Inferior parietal cortex (tissue), 1 donor: Measurements from ENCODE around the gene SLC7A5.

Source experiments
- DNase-seq: peaks from one replicate; pipeline ENCODE4 v3.0.0-alpha.2; 2016; ENCODE audit errors: extremely low spot score

SLC7A5 gene

GRCh38 chr16:87846705-87847466, 22.4 kb downstream of the SLC7A5 start:
- no peak for DNase-seq

DNA sequence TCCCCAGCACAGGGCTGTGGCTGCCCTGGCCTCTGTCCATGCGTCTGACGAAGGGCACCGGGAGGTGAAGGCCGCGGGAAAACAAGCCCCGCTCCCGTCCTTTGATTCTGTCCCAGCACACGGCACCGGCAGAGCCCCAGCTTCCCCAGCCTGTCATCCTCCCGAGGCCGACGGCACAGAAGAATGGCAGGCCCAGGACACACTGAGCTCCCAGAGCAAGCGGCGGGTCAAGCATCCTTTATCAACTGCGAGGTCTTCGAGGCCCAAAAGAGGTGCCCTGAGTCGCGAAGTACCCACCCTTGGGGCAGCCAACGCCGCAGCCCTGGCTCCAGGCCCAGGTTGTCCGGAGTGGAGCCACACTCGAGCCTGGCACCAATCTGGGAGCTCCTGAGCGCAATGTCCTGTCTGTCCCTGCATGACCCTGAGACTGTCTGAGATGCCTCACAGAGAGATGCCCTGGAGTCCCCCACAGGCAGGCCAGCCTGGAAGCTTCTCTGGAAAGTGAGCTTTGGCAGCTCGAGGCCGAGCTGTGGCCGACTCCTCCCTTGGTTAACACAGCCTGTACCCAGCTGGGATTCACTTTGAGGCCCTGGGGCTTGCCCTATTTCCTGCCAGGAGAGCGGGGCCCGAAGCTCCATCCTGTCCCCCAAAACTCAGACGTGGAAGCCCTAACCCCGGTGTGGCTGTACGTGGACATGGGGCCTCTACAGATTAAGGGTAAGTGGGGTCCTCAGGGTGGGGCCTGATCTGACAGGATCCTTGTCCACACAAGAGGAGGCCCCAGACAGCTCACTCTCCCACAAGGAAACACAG, 23.3 kb downstream of the SLC7A5 start:
- no peak for DNase-seq

DNA sequence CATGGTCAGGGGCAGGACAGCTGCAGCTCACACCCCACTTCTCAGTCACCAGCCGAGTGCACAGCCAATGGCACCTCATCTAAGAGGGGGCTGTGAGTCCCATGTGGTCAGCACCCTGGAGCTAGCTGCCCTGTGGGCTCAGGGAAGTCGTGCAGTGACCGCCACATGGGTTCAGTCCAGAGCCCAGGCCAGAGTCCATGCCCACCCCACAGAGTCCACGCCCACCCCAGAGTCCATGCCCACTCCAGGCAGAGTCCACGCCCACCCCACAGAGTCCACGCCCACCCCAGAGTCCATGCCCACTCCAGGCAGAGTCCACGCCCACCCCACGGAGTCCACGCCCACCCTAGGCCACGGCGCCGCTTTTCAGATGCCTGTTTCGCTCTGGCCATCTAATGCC, 24.1 kb downstream of the SLC7A5 start:
- DNase-seq, result no peak

DNA sequence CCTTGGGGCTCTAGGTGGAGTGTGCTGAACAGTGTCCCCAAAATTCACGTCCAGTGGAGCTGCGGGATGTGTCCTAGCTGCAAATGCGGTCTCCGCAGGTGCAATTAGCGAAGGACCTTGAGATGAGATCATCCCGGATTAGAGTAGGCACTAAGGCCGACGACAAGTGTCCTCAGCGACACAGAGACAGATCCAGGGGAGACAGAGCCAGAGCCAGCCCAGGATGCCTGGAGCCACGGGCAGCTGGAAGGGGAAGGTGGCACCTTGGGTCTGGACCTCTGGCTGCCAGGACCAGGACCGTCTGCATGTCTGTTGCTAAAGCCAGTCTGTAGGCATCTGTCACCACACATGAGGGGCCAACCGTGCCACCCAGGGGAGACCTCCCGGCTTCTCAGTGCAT, 24.5 kb downstream of the SLC7A5 start:
- DNase-seq, result no peak

DNA sequence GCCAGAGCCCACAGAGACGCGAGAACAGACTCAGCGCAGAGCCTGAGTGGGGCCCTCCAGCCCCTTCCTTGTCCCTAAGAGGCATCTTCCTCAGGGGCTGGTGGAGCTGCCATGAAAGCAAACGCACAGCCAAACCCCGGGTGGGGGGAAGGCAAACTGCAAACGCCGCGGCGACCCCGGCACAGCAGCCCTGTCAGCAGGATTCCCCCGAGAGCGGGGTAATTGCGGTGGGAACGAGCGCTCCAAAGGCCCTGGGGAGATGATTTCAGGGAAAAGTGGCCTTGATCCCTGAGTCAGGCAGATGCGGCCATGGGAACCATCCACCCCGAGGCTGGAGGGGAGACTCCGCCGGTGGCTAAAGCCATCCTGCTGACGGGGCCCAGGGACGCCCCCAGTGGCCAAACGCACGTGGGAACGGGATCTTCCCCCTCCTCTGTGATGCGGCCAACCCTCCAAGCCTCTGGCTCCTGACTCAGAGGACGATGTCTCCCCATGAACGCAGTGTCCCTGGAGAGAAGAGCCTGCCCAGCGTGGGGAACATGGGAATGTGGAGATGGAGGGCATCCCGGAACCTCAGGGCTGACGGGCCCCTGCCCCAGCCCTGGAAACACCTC, 25.1 kb downstream of the SLC7A5 start:
- no peak for DNase-seq

- DNase-seq, result no peak
These were observed 25.6 kb downstream of the SLC7A5 start for GRCh38 chr16:87843678-87844105.

- no peak for DNase-seq
These were observed 27.0 kb downstream of the SLC7A5 start for GRCh38 chr16:87842209-87842869.

DNA sequence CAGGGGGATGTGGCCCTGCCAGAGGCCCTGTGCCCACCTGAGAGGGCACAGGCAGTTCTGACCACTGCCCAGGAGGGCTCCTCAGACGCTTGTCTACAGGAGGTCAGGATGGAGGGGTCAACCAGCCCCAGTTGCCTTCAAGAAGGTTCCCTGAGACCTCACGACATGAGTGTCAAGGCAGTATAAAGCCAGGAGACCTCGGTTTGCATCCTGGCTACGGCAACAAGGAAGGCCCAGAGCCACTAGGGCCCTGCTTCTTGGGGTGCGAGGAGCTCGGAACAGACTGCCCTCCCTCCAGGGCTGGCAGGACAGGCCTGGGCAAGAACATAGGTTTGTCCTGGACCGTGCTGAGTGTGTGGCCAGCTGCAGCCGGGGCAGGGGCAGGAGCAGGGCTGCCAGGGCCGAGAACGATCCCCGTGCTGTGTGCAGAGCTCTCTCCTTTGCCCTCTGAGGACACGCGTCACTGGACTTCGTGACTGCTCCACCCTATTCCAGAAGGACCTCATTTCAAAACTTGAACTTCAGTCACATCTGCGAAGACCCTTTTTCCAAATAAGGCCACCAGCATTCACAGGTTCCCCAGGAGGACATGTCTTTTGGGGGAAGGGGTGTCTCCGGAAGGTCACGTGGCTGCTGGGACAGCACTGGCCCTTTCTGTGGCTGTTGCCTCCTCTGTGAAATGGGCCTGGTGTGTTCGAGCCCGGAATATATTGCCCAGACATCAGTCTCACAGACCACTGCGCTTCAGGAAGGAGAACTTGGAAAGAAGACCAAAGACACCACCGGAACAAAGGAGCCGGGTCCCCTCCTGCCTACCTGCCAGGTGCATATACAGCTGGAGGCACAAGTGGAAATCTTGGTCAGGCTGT, 27.7 kb downstream of the SLC7A5 start:
- DNase-seq, result no peak

GRCh38 chr16:87840271-87840978, 28.9 kb downstream of the SLC7A5 start:
- no peak for DNase-seq

DNA sequence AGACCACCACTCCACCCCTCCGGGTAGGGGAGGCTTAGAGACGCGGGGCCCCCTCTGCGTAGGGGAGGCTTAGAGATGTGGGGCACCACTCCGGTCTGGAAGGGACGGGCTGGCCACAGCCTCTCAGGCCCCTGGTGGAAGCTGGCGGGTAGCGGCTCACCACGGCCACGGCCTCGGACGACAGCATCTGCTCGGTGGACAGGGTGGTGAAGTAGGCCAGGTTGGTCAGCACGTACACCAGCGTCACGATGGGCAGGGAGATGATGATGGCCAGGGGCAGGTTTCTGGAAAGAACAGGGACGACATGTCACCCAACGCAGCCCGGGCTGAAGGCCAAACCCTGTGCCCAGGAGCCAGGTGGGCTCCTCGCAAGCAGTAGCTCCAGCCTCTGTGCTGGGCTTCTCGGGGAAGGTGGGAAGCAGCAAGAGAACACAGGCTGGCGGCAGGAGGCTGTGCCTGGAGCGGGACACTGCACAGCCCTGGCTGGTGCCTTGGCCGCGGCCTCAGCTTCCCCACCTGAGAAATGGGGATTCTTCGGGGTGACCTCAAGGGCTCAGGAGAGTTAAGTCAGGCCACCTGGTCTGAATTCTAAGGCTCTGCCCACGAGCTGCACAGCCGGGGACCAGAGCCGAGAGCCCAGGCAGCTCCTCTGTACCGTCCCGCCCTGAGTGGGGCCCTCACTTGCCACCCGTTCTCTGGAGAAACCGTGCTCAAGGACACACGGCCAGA, 29.6 kb downstream of the SLC7A5 start:
- no peak for DNase-seq

DNA sequence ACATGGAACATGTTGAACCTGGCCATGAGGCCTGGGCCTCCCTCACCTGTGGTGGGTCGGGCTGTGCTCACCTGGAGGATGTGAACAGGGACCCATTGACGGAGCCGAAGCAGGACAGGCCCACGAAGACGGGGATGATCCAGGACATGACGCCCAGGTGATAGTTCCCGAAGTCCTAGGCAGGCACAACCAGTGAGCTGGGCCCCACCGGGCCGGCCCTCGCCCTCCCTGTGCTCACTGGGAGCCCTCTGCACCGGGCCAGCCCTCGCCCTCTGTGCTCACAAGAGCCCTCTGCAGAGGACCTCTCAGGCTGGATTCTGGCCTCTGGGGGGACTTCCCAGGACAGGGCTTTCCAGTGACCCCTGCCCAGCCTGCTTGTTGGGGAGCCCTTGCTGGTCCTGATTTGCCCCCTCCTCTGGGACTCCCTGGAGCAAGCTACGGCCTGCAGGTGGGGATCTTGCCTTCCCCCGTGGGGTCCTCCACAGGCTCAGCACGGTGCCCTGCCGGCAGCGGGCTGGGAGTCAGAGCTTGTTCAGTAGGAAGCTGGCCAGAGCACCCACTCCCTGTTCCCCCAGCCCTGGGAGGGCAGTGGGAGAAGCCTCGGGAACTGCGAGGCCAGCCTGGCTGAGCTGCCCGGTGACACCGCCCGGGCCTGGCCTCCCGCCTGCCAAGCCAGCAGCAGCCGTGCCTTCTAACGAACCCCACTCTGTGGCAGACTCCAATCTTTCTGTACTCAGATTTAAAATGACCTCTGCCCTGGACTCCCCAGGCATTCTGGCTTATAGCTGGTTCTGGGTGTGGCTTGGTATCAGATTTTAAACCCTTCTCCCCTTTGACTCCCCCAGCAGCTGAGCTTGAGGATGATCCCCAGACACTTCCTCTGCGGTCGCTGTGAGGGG, 30.4 kb downstream of the SLC7A5 start:
- DNase-seq, result no peak

DNA sequence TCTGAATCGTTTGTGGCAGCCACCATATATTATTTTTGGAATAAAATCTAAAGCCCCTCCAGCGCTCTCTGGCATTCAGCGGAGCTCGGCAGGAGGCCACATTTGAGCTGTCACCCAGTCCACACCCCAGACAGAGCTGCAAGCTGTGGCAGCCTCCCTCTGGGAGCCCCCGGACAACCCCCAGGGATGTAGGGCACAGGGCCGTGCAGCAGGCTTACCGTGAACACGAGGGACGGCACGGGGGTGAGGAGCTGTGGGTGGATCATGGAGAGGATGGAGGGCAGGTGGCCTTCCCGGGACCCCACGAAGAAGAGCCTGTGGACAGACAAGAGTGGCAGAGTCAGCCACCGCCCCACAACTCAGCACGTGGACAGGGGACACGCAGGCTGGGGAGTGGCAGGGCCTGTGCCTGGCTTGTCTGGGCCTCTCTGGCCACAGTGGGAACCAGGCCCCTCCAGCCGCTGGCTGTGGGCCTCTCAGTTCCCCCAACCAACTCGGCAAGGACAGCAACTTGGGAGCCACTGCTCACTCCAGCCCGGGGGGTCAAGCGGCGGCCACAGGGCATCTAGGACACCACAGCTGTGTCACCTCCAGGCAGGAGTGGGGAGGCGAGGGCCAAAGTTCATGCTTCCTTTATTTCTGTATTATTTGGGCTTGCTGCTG, 31.5 kb downstream of the SLC7A5 start:
- no peak for DNase-seq

- no peak for DNase-seq
These were observed 32.3 kb downstream of the SLC7A5 start for GRCh38 chr16:87836844-87837581.

DNA sequence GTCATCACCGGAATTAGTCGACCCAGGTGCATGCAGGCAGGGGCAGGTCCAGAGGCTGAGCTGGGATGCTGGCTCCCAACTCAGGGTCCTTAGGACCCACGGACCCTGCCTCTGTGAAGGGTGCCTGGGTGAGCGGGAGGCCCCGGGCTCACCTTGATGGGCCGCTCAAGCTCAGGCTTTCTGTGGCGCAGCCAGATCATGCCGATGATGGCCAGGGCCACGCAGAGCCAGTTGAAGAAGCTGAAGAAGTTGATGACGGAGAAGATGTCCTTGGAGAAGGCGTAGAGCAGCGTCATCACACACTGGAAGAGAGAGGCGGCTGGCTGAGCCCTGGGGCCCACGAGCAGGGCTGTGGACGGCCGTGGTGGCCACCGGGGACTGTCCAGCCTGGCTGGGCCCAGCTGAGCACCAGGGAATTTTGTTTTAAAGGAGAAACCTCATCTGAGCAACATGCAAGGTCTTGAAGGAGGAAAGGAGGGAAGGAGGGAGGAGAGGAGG, 32.9 kb downstream of the SLC7A5 start:
- no peak for DNase-seq

DNA sequence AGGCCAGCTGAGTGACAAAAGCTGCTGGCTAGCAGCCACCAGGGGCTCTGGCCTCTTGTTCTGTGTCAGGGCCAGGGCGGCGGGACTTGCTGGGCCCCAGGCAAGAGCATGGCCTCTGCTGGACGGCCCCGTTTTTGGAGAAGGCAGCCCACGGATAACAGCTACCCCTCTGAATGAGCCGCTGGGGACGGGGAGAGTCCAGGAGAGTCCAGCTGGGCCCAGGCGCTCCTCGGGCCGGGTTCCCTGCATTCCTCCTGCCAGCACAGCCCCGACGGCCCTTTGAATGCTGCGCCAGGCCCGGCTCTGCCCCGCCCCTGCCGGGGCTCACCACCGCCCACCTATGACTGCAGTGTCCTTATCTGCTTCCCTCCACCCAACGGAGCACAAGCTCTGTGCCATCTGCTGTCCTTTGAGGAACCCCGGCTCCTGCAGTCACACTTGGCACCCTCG, 33.4 kb downstream of the SLC7A5 start:
- no peak for DNase-seq

DNA sequence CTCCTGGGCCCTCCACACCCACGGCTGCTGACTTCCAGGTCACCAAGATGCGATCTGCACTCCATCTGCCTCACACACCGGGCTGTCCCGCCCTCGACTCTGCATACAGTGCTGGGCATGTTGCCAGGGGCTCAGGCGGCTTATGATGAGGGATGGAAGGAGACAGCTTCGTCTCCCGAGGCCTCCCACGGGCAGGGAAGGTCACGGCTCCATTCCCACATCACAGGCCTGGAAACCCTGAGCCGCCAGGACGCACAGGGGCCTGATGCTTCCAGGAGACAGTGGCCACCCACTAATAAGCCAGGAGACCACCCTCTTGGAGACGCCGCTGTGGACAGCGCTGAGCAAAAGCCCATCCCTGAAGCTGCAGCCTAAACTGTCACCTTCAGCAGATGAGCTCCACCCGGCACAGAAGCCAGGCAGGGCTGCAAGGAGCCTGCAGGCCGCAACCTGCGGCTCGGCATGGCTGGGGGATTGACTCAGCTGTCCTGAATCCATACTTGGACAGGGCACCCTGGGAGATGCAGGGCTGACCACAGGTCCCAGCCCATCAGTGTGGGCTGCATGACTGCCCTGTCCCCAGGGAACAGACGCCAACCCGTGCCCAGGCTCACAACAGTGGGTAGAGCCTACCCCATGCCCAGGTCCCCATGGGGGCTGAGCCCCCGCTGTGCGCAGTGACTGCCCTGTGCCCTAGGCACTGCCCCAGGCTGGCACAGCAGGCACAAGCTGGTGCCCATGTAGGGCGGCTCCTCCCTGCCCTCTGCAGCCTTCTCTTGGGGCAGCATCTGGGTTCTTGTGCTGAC, 34.4 kb downstream of the SLC7A5 start:
- no peak for DNase-seq
